GM03348 (cell line): Measurements from ENCODE around the gene RPL39L.
"Not testable (repeated sequence)": the region's sequence is repeated elsewhere in the genome, so short reads cannot be mapped to it uniquely, and the experiment has no call there.

Source experiments
- DNase-seq: peaks from one replicate; pipeline ENCODE4 v3.0.0; 2012; ENCODE audit warnings: low spot score

Gene RPL39L

DNA sequence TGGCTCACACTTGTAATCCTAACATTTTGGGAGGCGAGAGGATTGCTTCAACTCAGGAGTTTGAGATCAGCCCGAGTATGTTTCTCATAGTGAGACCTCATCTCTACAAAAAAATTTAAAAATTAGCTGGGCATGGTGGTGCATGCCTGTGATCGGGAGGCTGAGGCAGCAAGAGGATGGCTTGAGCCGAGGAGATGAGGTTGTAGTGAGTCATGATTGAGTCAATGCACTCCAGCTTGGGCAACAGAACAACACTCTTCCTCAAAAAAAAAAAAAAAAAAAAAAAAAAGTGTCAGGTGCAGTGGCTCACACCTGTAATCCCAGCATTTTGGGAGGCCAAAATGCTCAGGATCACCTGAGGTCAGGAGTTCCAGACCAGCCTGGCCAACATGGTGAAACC, 2.4 kb downstream of the RPL39L start:
- DNase-seq, result peak; percentile 21

DNA sequence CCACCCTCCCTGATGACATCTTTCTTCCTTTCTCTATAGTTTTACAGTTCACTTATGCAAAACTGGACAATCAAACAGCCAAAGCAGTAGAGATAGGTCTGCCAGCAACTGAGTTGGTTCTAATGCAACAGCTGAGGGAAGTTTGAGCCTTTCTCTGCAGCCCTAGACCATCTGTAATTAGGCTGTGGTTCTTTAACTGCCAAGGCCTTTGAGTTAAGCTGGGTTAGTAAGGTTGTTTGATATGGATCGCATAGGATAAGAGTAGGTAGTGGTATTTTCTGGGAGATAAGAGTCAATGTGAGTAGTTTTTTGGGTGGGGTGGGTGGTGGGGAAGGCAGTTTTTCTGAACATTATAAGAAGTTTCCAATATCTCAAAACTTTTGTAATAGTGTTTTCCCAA, 3.0 kb downstream of the RPL39L start:
- DNase-seq, result no peak

DNA sequence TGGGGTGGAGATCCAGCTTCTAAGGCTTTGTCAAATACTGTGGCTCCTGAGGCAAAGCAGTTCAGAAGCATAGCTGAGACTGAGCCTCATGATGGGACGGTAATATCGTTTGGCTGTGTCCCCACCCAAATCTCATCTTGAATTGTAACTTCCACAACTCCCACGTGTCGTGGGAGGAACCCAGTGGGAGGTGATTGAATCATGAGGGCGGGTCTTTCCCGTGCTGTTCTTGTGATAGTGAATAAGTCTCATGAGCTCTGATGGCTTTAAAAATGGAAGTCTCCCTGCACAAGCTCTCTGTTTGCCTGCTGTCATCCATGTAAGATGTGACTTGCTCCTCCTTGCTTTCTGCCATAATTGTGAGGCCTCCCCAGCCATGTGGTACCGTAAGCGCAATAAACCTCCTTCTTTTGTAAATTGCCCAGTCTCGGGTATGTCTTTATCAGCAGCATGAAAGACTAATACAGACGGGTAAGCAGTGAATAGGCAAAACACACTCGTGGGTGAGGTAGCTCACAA, 4.1 kb downstream of the RPL39L start:
- not testable (repeated sequence) for DNase-seq

DNA sequence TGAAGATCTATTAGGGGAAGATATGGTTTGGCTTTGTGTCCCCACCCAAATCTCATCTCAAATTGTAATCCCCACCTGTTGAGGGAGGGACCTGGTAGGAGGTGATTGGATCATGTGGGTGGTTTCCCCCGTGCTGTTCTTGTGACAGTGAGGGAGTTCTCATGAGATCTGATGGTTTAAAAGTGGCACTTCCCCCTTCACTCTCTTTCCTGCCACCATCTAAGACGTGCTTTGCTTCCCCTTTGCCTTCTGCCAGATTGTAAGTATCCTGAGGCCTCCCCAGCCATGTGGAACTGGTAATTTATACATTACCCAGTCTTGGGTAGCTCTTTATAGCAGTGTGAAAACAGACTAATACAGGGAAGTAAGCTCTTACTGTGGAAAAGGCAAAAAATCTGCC, 6.1 kb downstream of the RPL39L start:
- not testable (repeated sequence) for DNase-seq

DNA sequence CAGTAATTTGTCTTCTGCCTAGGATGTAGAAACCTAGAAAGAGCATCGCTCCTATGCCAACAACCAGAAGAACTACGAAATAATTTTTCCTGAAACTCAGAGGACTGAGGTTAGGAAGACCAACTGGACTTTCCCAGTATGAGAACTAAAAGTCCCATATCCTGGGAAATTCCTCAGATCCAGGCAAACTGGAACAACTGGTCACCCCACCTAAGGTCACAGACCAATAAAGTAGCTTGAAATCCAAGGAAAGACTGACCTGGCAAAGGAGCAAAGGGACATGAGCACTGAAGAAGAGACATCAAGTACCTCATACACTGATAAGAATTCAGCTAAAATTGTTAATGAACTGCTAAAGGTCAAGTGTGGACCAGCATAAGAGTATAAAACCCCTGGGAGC, 6.6 kb downstream of the RPL39L start:
- DNase-seq, result no peak

GRCh38 chr3:187131981-187132380, 7.3 kb downstream of the RPL39L start:
- no peak for DNase-seq

GRCh38 chr3:187130346-187131066, 8.8 kb downstream of the RPL39L start:
- DNase-seq, result peak; percentile 21

DNA sequence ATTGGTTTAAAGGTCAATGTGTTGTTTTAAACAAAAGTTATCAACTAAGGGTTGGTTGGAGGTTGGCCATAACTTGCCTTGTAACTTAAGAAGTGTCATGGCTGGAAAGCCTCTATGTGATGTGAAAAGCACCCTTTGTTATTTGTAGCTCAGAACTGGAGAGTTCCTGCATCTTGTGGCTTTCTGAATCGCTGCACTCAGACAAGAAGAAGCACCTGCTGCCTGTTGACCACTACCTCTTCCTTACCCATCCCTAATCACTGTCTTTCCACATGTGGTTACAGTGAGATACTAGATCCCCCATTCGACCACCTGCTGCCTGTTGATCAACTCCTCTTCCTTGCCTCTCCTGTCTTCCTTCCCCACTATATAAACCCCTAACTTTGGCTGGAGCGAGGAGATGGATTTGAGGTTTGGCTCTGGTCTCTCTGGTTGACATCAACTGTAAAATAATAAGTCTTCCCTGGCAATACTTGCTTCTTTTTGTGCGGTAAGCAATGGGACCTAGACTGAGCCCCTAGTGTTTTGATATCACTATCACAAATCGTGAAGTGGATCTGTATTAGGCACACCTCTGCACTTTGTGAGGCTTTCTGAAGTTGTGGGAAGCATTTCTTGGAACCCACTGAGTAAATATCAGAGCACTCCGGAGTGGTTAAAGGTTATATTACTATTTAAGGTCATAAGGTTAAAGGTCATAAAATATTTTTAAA, 13.8 kb downstream of the RPL39L start:
- no peak for DNase-seq

DNA sequence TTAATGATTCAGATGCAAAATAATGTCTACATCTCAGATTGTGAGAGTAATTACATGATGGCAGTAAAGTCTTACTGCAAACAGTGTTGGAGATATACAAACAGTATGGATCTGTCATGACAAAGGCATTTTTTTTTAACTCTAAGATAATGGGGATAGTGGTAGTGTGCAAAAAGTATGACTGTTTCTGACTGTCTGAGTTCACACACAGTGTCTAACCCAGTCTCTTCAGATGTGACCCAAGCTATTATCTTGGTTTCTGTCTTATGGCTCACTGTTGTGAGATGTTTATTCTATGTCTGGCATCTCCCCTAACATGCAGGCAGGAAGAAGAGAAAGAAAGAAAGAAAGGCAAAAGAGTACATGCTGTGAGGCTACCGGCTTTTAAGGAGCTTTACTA, 17.0 kb downstream of the RPL39L start:
- DNase-seq, result no peak

GRCh38 chr3:187120326-187120725, 19.0 kb downstream of the RPL39L start:
- no peak for DNase-seq

DNA sequence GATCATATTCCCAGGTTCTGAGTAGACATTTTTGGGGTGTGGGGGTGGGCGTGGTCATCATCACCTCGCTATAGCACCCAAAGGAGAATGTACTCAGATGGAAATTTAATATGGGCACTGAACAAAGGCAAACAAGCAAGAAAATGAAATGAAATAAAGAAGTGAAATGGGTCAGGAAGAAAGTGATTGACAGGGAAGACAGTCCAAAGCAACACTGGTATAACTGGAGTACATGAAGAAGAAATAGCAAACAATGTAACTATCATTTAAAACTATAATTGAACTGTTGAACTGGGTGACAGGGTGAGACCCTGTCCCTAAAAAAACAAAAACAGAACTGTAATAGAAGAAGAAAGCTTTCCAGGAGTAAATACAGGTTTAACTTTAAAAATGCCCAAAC, 24.8 kb downstream of the RPL39L start:
- DNase-seq, result no peak

DNA sequence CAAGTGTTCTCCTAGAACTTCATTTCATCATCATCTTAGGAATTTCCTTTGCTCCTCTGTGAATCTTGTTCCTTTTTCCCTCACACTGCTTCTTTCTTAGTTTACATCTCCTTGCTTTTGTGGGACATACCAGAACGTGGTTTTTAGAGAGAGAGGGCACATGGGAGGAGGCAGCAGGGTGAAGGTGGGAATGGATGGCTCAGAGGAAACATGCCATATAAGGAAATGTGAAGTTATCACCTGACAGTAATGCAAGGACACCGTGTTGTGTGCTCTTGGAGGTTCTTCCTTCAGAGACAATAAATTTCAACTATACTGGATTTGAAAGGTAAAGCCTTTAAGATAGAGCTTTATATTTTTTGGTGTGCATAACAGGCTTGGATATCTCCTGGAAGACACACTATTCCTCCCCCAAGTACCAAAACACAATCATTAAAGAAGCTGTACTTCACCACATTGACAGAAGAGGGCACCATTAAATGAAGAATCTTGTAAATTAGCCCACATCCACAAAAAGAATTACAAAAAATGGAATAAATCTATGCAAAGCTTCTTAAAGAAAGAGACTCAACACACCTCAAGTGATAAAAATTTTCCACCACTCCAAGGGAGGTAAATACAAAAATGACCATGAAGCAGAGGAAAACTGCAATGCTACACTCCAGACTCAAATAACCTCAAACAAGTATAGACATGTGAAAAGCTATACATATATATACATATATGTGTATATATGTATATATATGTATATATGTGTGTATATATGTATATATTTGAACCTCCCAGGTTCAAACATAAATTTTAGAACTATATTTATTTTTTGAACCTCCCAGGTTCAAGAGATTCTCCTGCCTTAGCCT, 26.1 kb downstream of the RPL39L start:
- peak; percentile 53 for DNase-seq

- no peak for DNase-seq
Measured at GRCh38 chr3:187110156-187110555, 29.1 kb downstream of the RPL39L start.

DNA sequence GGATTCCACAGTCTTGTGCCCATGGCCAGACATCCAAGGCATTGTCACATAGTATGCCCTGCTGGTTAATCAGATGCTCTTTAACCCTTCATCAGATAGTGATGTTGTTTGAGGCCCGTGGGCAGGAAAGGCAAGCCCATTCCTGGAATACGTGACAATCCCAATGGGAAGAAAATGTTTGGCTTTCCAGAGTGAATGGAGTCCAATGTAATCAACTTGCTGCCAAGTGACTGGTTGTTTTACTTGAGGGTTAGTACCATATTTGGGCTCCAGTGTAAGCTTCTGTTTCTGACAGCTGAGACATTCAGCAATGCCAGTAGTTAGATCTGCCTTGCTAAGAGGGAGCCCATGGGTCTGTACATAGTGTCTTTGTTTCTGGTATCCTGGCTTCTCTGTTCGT, 31.3 kb downstream of the RPL39L start:
- no peak for DNase-seq

GRCh38 chr3:187105700-187106099, 33.6 kb downstream of the RPL39L start:
- no peak for DNase-seq

DNA sequence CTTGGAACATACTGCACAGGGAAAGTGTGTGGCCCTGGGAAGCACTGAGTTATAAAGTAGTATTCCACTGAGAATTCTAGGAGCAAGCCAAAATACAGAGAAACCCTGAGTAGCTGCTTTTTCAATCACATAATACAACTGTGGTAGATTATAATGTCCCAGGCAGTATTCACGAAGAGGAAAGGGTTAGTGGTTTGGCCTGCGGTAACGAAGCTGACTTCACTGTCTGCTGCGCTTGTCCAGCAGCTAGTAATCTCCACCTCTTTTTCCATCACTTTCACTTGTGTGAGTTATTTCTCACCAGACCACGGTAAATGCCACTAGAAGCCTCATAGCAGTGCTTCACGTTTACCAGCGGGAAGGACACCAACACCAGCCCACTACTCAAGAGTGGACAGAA, 34.4 kb downstream of the RPL39L start:
- DNase-seq, result peak; percentile 59

DNA sequence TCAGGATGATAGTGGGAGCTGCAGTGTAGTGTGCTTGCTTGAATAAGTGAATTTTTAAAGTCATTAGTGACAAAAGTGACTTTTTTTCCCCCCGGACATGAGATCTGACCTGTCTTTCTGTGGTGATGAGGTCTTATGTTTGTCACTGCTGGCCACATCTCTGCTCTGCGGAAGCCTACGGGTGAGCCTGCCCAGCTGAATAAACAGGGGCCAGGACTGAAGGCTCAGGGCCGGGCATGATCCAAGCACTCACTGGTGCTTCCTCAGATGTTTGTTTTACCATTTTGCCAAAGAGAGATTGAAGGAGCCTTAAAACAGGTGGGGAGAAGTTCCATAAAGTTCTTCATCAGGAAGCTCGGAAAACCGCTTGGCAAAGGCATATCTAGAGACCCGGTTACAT, 35.0 kb downstream of the RPL39L start:
- DNase-seq, result no peak

DNA sequence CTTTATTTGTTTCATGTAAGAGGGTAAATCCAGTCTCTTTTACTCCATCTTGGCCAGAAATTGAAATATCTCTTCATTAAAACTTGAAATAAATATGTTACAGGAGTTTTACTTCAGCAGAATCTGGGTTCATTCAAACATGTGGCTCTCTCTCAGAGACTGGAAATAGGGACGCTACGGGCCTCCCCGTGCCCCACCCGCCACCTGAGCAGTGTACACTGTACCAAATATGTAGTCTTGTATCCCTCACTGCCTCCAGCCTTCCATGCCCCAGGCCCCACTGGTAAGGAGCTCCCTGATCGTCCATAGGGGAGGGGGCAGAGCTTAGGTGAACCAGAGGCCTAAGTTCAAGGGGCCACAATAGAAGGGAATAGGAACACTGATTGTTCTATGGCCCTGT, 36.0 kb downstream of the RPL39L start:
- no peak for DNase-seq

DNA sequence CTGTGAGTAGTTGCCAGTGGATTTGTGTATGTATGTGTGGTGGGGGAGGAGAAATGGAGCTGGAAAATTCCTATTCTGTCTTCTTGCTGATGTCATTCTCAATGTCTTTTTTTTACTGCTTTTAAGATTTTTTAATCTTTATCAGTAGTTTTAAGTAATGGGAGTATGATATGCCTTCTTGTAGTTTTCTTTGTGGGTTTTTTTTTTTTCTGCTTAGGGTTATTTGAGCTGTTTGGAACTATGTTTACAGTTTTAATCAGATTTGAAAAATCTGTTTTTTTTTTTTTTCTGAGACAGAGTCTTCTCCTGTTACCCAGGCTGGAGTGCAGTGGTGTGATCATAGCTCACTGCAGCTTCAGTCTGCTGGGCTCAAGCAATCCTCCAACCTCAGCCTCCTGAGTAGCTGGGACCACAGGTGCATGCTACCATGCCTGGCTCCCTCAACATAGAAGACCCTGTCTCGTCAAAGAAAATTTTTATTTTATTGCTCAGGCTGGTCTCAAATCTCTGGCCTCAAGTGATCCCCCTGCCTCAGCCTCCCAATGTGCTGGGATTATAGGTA, 37.1 kb downstream of the RPL39L start:
- no peak for DNase-seq

- DNase-seq, result peak; percentile 70
Measured at GRCh38 chr3:187101184-187102072, 37.9 kb downstream of the RPL39L start.

DNA sequence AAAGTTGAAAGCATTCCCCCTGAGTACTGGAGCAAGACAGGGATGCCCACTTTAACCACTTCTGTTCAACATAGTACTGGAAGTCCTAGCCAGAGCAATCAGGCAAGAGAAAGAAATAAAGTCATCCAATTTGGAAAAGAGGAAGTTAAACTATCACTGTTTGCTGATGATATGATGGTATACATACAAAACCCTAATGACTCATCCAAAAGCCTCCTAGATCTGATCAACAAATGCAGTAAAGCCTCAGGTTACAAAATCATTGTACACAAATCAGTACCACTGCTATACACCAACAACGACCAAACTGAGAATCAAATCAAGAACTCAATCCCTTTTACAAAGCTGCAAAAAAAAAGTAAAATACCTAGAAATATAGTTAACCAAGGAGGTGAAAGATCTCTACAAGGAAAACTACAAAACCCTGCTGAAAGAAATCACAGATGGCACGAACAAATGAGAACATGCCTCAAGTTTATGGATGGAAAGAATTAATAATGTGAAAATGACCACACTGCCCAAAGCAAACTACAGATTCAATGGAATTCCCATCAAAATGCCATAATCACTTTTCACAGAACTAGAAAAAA, 40.3 kb downstream of the RPL39L start:
- DNase-seq, result no peak
